ENCODE data around the gene TFAP2C. TPM values are rescaled to one million over a fixed set of nuclear protein-coding genes. Genes with fewer than 3 reads are reported as not detected.

TFAP2C gene
- total RNA-seq, 1 experiment from 2014 or later: 37.6 TPM

DNA sequence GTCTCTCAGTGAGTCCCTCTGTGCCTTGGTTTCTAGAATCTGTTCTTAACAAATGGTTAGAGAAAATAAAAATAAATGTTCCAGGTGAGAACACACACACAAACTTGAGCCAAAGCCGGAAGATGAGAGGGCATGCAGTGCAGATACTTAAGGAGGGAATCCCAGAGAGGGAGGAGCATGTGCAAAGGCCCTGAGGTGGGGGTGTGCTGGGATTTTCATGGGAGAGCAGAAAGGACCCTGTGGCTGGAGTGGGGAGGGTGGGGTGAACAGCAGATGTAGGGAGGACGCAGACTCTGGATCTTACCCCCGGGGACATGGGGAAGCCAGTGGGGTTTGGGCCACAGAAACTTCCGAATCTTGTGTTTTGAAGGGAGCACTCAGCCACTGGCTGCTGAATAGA is 17.5 kb downstream of the TFAP2C start:
- H3K4me1 ChIP-seq (ENCODE audit: insufficient read depth, low read length): no peaks in the 10 kb centered on the region
- ATAC-seq (no peak), DNase-seq (no peak)
- no peaks in the 10 kb centered on the region for H3K79me2 ChIP-seq (ENCODE audit: low read length)
- no peak overlapping the region for H3K9ac ChIP-seq (ENCODE audit: low read length)
- H3K36me3 ChIP-seq (ENCODE audit: low read depth, low read length): peaks cover 22% of the 10 kb centered on the region
- H2AFZ ChIP-seq (ENCODE audit: low read length): no peak overlapping the region
- no TSS peak for BruUV-seq (replicated peaks)
- no peak overlapping the region for H3K27ac ChIP-seq (ENCODE audit: low read length)
- ChIA-PET POLR2A (ENCODE audit: unreplicated experiment) (no interaction called here), CTCF (no interaction called here)
- no peak overlapping the region for H3K4me2 ChIP-seq (ENCODE audit: low read length)
- no peaks in the 10 kb centered on the region for H3K9me3 ChIP-seq (ENCODE audit: low read length)
- intact Hi-C loops (cut with micrococcal nuclease): no loop called here
- no peaks in the 10 kb centered on the region for H3K9me2 ChIP-seq (replicated peaks; ENCODE audit: low read length)
- H3F3A ChIP-seq (ENCODE audit: low read length, unreplicated experiment): no peaks in the 10 kb centered on the region
- H4K20me1 ChIP-seq (ENCODE audit: low read length): no peaks in the 10 kb centered on the region
- no peaks in the 10 kb centered on the region for H3K27me3 ChIP-seq (ENCODE audit: low read length)
- no peak for TF ChIP-seq EZH2phosphoT487 (IDR thresholded peaks at IDR 0.05; ENCODE audit: borderline replicate concordance, low read length)
- no peak for TF ChIP-seq CTCF (conservative IDR thresholded peaks at IDR 0.05; ENCODE audit: low read depth, low read length)
- no peak for TF ChIP-seq EZH2 (IDR thresholded peaks at IDR 0.05; ENCODE audit: low read length, unreplicated experiment)
- no peak overlapping the region for H3K4me3 ChIP-seq (ENCODE audit: low read length)

- no peaks in the 10 kb centered on the region for H3K79me2 ChIP-seq (ENCODE audit: low read length)
- H4K20me1 ChIP-seq (ENCODE audit: low read length): no peaks in the 10 kb centered on the region
- no peak overlapping the region for H3K4me2 ChIP-seq (ENCODE audit: low read length)
- POLR2A ChIA-PET (ENCODE audit: unreplicated experiment): no interaction called here
- no peak overlapping the region for H2AFZ ChIP-seq (ENCODE audit: low read length)
- DNase-seq (peak; percentile 38), ATAC-seq (no peak)
- BruUV-seq (replicated peaks): no TSS peak
- H3K27me3 ChIP-seq (ENCODE audit: low read length): no peaks in the 10 kb centered on the region
- no peaks in the 10 kb centered on the region for H3K4me1 ChIP-seq (ENCODE audit: insufficient read depth, low read length)
- H3K36me3 ChIP-seq (ENCODE audit: low read depth, low read length): no peaks in the 10 kb centered on the region
- CTCF ChIA-PET: no interaction called here
- TF ChIP-seq CTCF (conservative IDR thresholded peaks at IDR 0.05; ENCODE audit: low read depth, low read length) (no peak), EZH2phosphoT487 (IDR thresholded peaks at IDR 0.05; ENCODE audit: borderline replicate concordance, low read length) (no peak), EZH2 (IDR thresholded peaks at IDR 0.05; ENCODE audit: low read length, unreplicated experiment) (no peak)
- H3K9ac ChIP-seq (ENCODE audit: low read length): no peak overlapping the region
- no peaks in the 10 kb centered on the region for H3F3A ChIP-seq (ENCODE audit: low read length, unreplicated experiment)
- H3K9me3 ChIP-seq (ENCODE audit: low read length): no peaks in the 10 kb centered on the region
- intact Hi-C loops (cut with micrococcal nuclease): no loop called here
- H3K27ac ChIP-seq (ENCODE audit: low read length): no peak overlapping the region
- H3K9me2 ChIP-seq (replicated peaks; ENCODE audit: low read length): no peaks in the 10 kb centered on the region
- no peak overlapping the region for H3K4me3 ChIP-seq (ENCODE audit: low read length)
Measured at GRCh38 chr20:56653211-56653610, 24.1 kb downstream of the TFAP2C start.

- DNase-seq (no peak), ATAC-seq (no peak)
- Histone ChIP-seq H3K27ac (ENCODE audit: low read length) (no peak overlapping the region), H3K4me1 (ENCODE audit: insufficient read depth, low read length) (no peaks in the 10 kb centered on the region), H3K36me3 (ENCODE audit: low read depth, low read length) (no peaks in the 10 kb centered on the region), H3K9me2 (replicated peaks; ENCODE audit: low read length) (no peaks in the 10 kb centered on the region), H4K20me1 (ENCODE audit: low read length) (no peaks in the 10 kb centered on the region), H3K27me3 (ENCODE audit: low read length) (no peaks in the 10 kb centered on the region), H2AFZ (ENCODE audit: low read length) (no peak overlapping the region), H3K4me2 (ENCODE audit: low read length) (no peak overlapping the region), H3K9ac (ENCODE audit: low read length) (no peak overlapping the region), H3F3A (ENCODE audit: low read length, unreplicated experiment) (no peaks in the 10 kb centered on the region), H3K9me3 (ENCODE audit: low read length) (no peaks in the 10 kb centered on the region), H3K4me3 (ENCODE audit: low read length) (no peak overlapping the region), H3K79me2 (ENCODE audit: low read length) (no peaks in the 10 kb centered on the region)
- intact Hi-C loops (cut with micrococcal nuclease): no loop called here
- ChIA-PET CTCF (no interaction called here), POLR2A (ENCODE audit: unreplicated experiment) (no interaction called here)
- TF ChIP-seq EZH2 (IDR thresholded peaks at IDR 0.05; ENCODE audit: low read length, unreplicated experiment) (no peak), EZH2phosphoT487 (IDR thresholded peaks at IDR 0.05; ENCODE audit: borderline replicate concordance, low read length) (no peak), CTCF (conservative IDR thresholded peaks at IDR 0.05; ENCODE audit: low read depth, low read length) (no peak)
- BruUV-seq (replicated peaks): no TSS peak
Measured at GRCh38 chr20:56656632-56657031, 27.5 kb downstream of the TFAP2C start.

Measured in PC-3 (cell line).